CD14-positive monocyte (primary cell): ENCODE results near the gene LRIG1. TPM values are rescaled to one million over a fixed set of nuclear protein-coding genes. Genes with fewer than 3 reads are reported as not detected.

ENCODE experiments used
- DNase-seq, 3 donors: peaks; one replicate each; pipeline ENCODE4 v3.0.0-alpha.2; 2011 to 2022
- H2AFZ ChIP-seq: 2 replicates; pipeline ENCODE4 v1.6.0; 2012; ENCODE audit warnings: mild to moderate bottlenecking, low read depth, low read length, inconsistent platforms; ENCODE audit not compliant: insufficient read depth, poor library complexity, severe bottlenecking
- H3K27ac ChIP-seq, 2 donors: 1 replicate in 1 of 2; 2 replicates in 1 of 2; pipeline ENCODE4 v1.5.1; 2012 to 2013; ENCODE audit warnings: low read length in 2 of 2, control low read depth in 1 of 2, inconsistent platforms in 1 of 2, low read depth in 1 of 2, mild to moderate bottlenecking in 1 of 2
- H3K27me3 ChIP-seq, 2 donors: one replicate each; pipeline versions ENCODE4 v1.6.0 to v1.6.1; 2011 to 2013; ENCODE audit warnings: low read length in 2 of 2; ENCODE audit not compliant: control insufficient read depth in 2 of 2, insufficient read depth in 2 of 2
- H3K36me3 ChIP-seq, 2 donors: replicated peaks in 1 of 2; 1 replicate in 1 of 2; 2 replicates in 1 of 2; pipeline versions ENCODE4 v1.5.1 to v1.6.1; 2012 to 2013; ENCODE audit warnings: low read length in 2 of 2, control low read depth in 1 of 2, inconsistent platforms in 1 of 2, mild to moderate bottlenecking in 1 of 2; ENCODE audit not compliant: insufficient read depth in 2 of 2, control insufficient read depth in 1 of 2
- H3K4me1 ChIP-seq, 2 donors: 1 replicate in 1 of 2; 2 replicates in 1 of 2; pipeline versions ENCODE4 v1.5.1 to v1.6.1; 2012 to 2013; ENCODE audit warnings: low read length in 2 of 2, control low read depth in 1 of 2, inconsistent platforms in 1 of 2, mild to moderate bottlenecking in 1 of 2, moderate library complexity in 1 of 2; ENCODE audit not compliant: insufficient read depth in 2 of 2, control insufficient read depth in 1 of 2
- H3K4me2 ChIP-seq: replicated peaks from 2 replicates; pipeline ENCODE3; 2012; ENCODE audit warnings: low read length, moderate library complexity, mild to moderate bottlenecking; ENCODE audit not compliant: poor library complexity, severe bottlenecking; ENCODE audit errors: extremely low read depth
- H3K4me3 ChIP-seq, 3 experiments: fragments of 200-600 bp in 1 of 3; sonication (generic) in 1 of 3; replicated peaks in 1 of 3; 1 replicate in 2 of 3; 2 replicates in 1 of 3; pipeline ENCODE4 v1.5.1; 2011 to 2013; ENCODE audit warnings: low read length in 3 of 3, mild to moderate bottlenecking in 3 of 3, control low read depth in 2 of 3, low read depth in 2 of 3, inconsistent platforms in 1 of 3, moderate library complexity in 1 of 3
- H3K79me2 ChIP-seq: 2 replicates; pipeline ENCODE4 v1.6.0; 2012; ENCODE audit warnings: mild to moderate bottlenecking, control low read depth, inconsistent platforms, low read length, moderate library complexity; ENCODE audit not compliant: insufficient read depth
- H3K9ac ChIP-seq: 2 replicates; pipeline ENCODE4 v1.6.0; 2017; ENCODE audit warnings: low read length, mild to moderate bottlenecking; ENCODE audit not compliant: insufficient read depth, poor library complexity, severe bottlenecking
- H3K9me3 ChIP-seq, 2 donors: replicated peaks in 1 of 2; 1 replicate in 1 of 2; 2 replicates in 1 of 2; pipeline versions ENCODE4 v1.5.1 to v1.6.1; 2012 to 2013; ENCODE audit warnings: low read length in 2 of 2, control low read depth in 1 of 2; ENCODE audit not compliant: control insufficient read depth in 1 of 2, insufficient read depth in 1 of 2
- H4K20me1 ChIP-seq: 2 replicates; pipeline ENCODE4 v1.6.0; 2012; ENCODE audit warnings: mild to moderate bottlenecking, low read length, control low read depth, moderate library complexity; ENCODE audit not compliant: insufficient read depth
- H3K27ac Mint-ChIP-seq, 7 donors: one replicate each; pipeline ENCODE4 v1.8.0; 2020; ENCODE audit warnings: mild to moderate bottlenecking in 7 of 7, mixed read lengths in 7 of 7, moderate library complexity in 6 of 7, inconsistent platforms in 2 of 7
- H3K27me3 Mint-ChIP-seq, 3 donors: one replicate each; pipeline ENCODE4 v1.8.0; 2021 to 2022; ENCODE audit warnings: low read depth in 3 of 3, mild to moderate bottlenecking in 3 of 3, mixed read lengths in 3 of 3, moderate library complexity in 3 of 3, inconsistent platforms in 1 of 3
- H3K36me3 Mint-ChIP-seq, 2 donors: one replicate each; pipeline ENCODE4 v1.8.0; 2020; ENCODE audit warnings: mixed read lengths in 2 of 2, inconsistent platforms in 1 of 2, mild to moderate bottlenecking in 1 of 2
- H3K4me1 Mint-ChIP-seq: one replicate; pipeline ENCODE4 v1.8.0; 2020; ENCODE audit warnings: mild to moderate bottlenecking, mixed read lengths
- H3K4me3 Mint-ChIP-seq, 2 donors: one replicate each; pipeline ENCODE4 v1.8.0; 2020; ENCODE audit warnings: mild to moderate bottlenecking in 2 of 2, mixed read lengths in 2 of 2, moderate library complexity in 1 of 2
- H3K9me3 Mint-ChIP-seq, 7 donors: one replicate each; pipeline ENCODE4 v1.8.0; 2020 to 2022; ENCODE audit warnings: mixed read lengths in 7 of 7, mild to moderate bottlenecking in 6 of 7, moderate library complexity in 6 of 7, inconsistent platforms in 2 of 7
- WGBS: methylation state at CpG from one replicate; pipeline ENCODE4 v1.1.5; 2013; ENCODE audit warnings: missing lambda C conversion rate; ENCODE audit not compliant: insufficient coverage; 5-methylcytosine and 5-hydroxymethylcytosine counted together
- intact Hi-C, 2 donors: fragments of 100-400 bp; cut with micrococcal nuclease; formaldehyde crosslinking; loops; one replicate each; pipeline versions ENCODE4 v1.15.0 to v1.15.1; 2023
- polyA plus RNA-seq, 3 donors: library from polyadenylated mRNA; depleted of rRNA in 1 of 3; unstranded in 2 of 3; stranded (reverse) in 1 of 3; fragments of 300-500 nt in 2 of 3; fragments of >200 nt in 1 of 3; fragmentation: Illumina TruSeq in 2 of 3; gene quantifications; 1 replicate in 2 of 3; 2 replicates in 1 of 3; pipeline ENCODE4 v1.2.3, GENCODE V29; 2012 to 2021
- TF ChIP-seq, protein P1 (sequence below): fragments of 200-600 bp; IDR thresholded peaks from one replicate; pipeline ENCODE4 v1.8.0; 2022; ENCODE audit warnings: antibody characterized with exemption, mild to moderate bottlenecking

The LRIG1 gene
- polyA plus RNA-seq, 3 donors = 0.82 to 1.9 (median 1.0) TPM

DNA sequence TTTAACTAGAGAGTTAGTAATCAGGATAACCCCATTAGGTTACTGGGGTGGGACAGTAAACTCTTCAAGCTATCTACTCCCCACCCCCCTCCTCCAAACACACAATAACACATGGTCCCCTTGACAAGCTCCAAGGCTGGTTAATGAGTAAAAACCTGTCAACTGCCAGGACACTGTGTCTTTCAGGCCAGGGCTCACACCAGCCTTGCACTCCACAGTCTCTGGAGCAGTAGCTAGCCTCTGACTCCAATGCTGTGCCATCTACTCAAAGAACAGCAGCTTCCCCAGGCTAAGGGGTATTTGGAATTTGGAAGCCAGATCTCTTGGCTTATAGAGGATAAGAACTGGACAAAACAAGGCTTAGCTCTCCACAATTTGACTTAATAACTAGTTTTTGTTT lies 115.8 kb downstream of the LRIG1 start:
- no peaks in the 10 kb centered on the region for H3K4me1 ChIP-seq
- Mint-ChIP-seq H3K27ac (no peak overlapping the region), H3K36me3 (peaks cover 60 to 67% of the 10 kb centered on the region in 2 donors), H3K27me3 (peaks cover 0 to 2% (median 0%) of the 10 kb centered on the region in 3 donors), H3K4me1 (peaks cover 6% of the 10 kb centered on the region), H3K9me3 (peaks cover 0 to 24% (median 6%) of the 10 kb centered on the region in 7 donors), H3K4me3 (no peak overlapping the region)
- no peak overlapping the region for H3K4me3 ChIP-seq
- no peak overlapping the region for H3K9ac ChIP-seq
- H4K20me1 ChIP-seq = no peaks in the 10 kb centered on the region
- DNase-seq = no peak
- no peak overlapping the region for H2AFZ ChIP-seq
- H3K79me2 ChIP-seq = no peaks in the 10 kb centered on the region
- no peak overlapping the region for H3K4me2 ChIP-seq
- intact Hi-C loops = no loop called here
- TF ChIP-seq, protein P1, sequence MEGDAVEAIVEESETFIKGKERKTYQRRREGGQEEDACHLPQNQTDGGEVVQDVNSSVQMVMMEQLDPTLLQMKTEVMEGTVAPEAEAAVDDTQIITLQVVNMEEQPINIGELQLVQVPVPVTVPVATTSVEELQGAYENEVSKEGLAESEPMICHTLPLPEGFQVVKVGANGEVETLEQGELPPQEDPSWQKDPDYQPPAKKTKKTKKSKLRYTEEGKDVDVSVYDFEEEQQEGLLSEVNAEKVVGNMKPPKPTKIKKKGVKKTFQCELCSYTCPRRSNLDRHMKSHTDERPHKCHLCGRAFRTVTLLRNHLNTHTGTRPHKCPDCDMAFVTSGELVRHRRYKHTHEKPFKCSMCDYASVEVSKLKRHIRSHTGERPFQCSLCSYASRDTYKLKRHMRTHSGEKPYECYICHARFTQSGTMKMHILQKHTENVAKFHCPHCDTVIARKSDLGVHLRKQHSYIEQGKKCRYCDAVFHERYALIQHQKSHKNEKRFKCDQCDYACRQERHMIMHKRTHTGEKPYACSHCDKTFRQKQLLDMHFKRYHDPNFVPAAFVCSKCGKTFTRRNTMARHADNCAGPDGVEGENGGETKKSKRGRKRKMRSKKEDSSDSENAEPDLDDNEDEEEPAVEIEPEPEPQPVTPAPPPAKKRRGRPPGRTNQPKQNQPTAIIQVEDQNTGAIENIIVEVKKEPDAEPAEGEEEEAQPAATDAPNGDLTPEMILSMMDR = no peak
- H3K27me3 ChIP-seq = no peaks in the 10 kb centered on the region
- peaks cover 0 to 16% of the 10 kb centered on the region in 2 donors for H3K9me3 ChIP-seq
- peaks cover 26 to 65% of the 10 kb centered on the region in 2 donors for H3K36me3 ChIP-seq
- H3K27ac ChIP-seq = no peak overlapping the region

DNA sequence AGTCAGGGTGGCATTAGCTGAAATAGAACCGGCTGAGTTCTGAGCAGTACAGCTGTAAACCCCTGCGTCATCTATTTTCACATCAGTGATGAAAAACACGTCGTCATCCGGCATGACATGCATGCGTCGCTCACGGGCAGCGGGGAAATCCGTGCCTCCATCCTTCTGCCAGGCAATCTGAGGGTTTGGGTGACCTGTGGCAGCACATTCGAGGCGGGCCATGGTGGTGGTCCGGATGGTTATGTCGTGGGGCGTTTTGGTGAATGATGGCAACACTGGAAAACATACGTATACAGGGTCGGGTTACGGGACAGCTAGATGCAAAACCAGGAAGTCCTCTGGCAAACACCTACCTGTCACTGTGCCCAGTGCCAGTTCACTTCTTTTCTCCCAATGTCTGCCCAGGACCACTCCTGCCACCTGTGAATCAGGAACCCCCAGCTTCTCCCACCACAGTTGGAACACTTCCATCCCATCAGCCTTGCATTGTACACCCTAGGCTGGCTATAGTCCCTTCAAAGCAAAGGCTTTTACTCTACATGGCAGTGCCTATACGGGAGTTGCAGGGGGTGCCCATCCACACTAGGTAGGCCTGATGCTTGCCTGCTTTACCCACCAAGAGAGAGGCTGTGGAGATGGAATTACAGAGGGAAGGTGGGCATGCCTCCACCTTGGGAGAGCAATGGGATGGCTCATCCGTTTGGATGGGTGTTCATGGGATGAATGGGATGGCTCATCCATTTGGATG lies 116.7 kb downstream of the LRIG1 start:
- Mint-ChIP-seq H3K4me3 (no peak overlapping the region), H3K4me1 (peaks cover 6% of the 10 kb centered on the region), H3K9me3 (peaks cover 0 to 24% (median 6%) of the 10 kb centered on the region in 7 donors), H3K27me3 (peaks cover 0 to 2% (median 0%) of the 10 kb centered on the region in 3 donors), H3K36me3 (peaks cover 68 to 76% of the 10 kb centered on the region in 2 donors), H3K27ac (no peak overlapping the region)
- H3K79me2 ChIP-seq = no peaks in the 10 kb centered on the region
- TF ChIP-seq, protein P1 = no peak
- H3K4me3 ChIP-seq = no peak overlapping the region
- peaks cover 0 to 16% of the 10 kb centered on the region in 2 donors for H3K9me3 ChIP-seq
- H2AFZ ChIP-seq = no peak overlapping the region
- no peak for DNase-seq
- intact Hi-C loops = no loop called here
- H3K4me1 ChIP-seq = no peaks in the 10 kb centered on the region
- no peaks in the 10 kb centered on the region for H4K20me1 ChIP-seq
- no peak overlapping the region for H3K4me2 ChIP-seq
- no peak overlapping the region for H3K9ac ChIP-seq
- WGBS = 96% methylated on average over 19 of the region's 20 CpGs
- H3K36me3 ChIP-seq = peaks cover 28 to 73% of the 10 kb centered on the region in 2 donors
- no peak overlapping the region for H3K27ac ChIP-seq
- H3K27me3 ChIP-seq = no peaks in the 10 kb centered on the region
